ENCODE measurements around the gene FAM234A. TPM values are rescaled to one million over a fixed set of nuclear protein-coding genes. Genes with fewer than 3 reads are reported as not detected.

FAM234A gene
- total RNA-seq, 1 experiment from 2014 or later = 94.9 TPM

DNA sequence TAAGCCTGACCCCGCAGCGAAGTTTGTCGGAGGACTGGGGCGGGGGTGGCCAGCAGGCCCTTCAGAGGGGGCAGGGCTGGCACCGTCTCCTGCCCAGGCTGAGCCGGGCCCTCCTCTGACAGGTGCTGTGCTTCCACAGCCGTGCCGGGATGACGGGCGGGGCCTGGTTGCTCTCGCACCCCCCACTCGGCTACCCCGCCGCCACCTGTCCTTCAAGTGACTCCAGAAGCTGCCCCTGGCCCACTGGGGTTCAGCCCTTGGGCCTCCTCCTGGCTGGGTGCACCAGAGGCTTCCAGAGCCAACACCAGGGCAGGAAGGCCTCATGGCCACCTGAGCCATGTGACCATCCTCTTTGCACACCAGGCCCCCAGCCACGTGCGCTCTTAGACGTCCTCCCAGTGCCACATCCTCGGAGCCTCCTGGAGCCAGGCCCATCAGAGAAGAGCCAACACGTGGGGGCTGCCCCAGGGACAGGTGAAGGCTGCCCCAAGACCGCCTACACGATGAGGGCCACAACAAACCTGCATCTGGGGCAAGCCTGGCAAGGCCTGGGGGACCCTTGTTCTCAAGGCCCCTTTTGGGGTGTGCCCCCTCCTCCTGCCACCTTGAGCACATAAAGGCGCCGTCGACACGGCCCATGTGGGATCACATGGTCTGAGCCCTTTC lies 55.5 kb downstream of the FAM234A start:
- Histone ChIP-seq H3K18ac (ENCODE audit: insufficient read length, low read depth, low read length) (no peak overlapping the region), H3K23me2 (ENCODE audit: insufficient read length, low read depth, low read length, poor library complexity, severe bottlenecking) (no peaks in the 10 kb centered on the region), H2BK12ac (ENCODE audit: insufficient read length, low read depth, low read length) (no peak overlapping the region), H4K8ac (replicated peaks; ENCODE audit: insufficient read length, low read depth, low read length) (no peak overlapping the region), H3K4me1 (ENCODE audit: insufficient read depth, low read length) (no peaks in the 10 kb centered on the region), H2BK15ac (ENCODE audit: low read depth, low read length) (no peak overlapping the region), H3K79me1 (ENCODE audit: insufficient read depth, low read depth, low read length, poor library complexity, severe bottlenecking) (no peaks in the 10 kb centered on the region), H4K91ac (ENCODE audit: insufficient read length, low read depth, low read length) (no peak overlapping the region), H3T11ph (ENCODE audit: low read length) (no peak overlapping the region), H2BK20ac (ENCODE audit: low read depth, low read length, poor library complexity, severe bottlenecking) (no peak overlapping the region), H2AK5ac (ENCODE audit: insufficient read length, low read length) (no peak overlapping the region), H2BK120ac (ENCODE audit: low read depth, low read length, poor library complexity, severe bottlenecking) (no peak overlapping the region), H3K23ac (ENCODE audit: insufficient read length, low read depth, low read length) (no peak overlapping the region), H3K27me3 (ENCODE audit: insufficient read depth, low read length) (no peaks in the 10 kb centered on the region), H3K27ac (ENCODE audit: insufficient read length, low read depth, low read length) (no peak overlapping the region), H3K79me2 (ENCODE audit: insufficient read depth, low read length) (no peaks in the 10 kb centered on the region), H2BK5ac (ENCODE audit: insufficient read length, low read length) (no peak overlapping the region), H3K9ac (ENCODE audit: extremely low read depth, insufficient read length, low read length) (no peak overlapping the region), H3K4ac (ENCODE audit: low read depth, low read length) (no peak overlapping the region), H3K56ac (ENCODE audit: insufficient read length, low read depth, low read length) (no peak overlapping the region), H3K14ac (ENCODE audit: insufficient read depth, low read length) (no peak overlapping the region), H3K4me2 (ENCODE audit: insufficient read depth, insufficient read length, low read length) (no peak overlapping the region), H2AFZ (ENCODE audit: low read length) (no peak overlapping the region), H4K20me1 (ENCODE audit: control insufficient read depth, insufficient read depth, insufficient read length) (no peaks in the 10 kb centered on the region), H3K9me3 (ENCODE audit: control insufficient read depth, low read depth, low read length) (no peaks in the 10 kb centered on the region), H4K5ac (ENCODE audit: insufficient read length, low read depth, low read length) (no peak overlapping the region)
- WGBS (ENCODE audit: extremely low coverage, insufficient read length, low lambda C conversion rate) = no CpG with 5 or more reads among the region's 25 CpGs
- H3K4me3 Mint-ChIP-seq = no peak overlapping the region
- peaks cover 8 to 12% of the 10 kb centered on the region in 2 experiments for H3K9me3 Mint-ChIP-seq
- no peak for TF ChIP-seq CTCF (conservative IDR thresholded peaks at IDR 0.05)
- DNase-seq = no peak
- H3K4me1 Mint-ChIP-seq = no peaks in the 10 kb centered on the region
- no peak overlapping the region for H3K27ac Mint-ChIP-seq
- peaks cover 26 to 50% (median 48%) of the 10 kb centered on the region in 3 experiments for H3K36me3 Mint-ChIP-seq (ENCODE audit: insufficient read depth in 1 of 3, low read depth in 3 of 3)
- H3K27me3 Mint-ChIP-seq (ENCODE audit: low read depth) = no peaks in the 10 kb centered on the region

Data from H9 (cell line).